Activated CD8-positive, alpha-beta memory T cell treated with anti-CD3 and anti-CD28 coated beads for 24 hours (primary cell): ENCODE data around the gene PDIA6.
"Not testable (repeated sequence)": the region's sequence is repeated elsewhere in the genome, so short reads cannot be mapped to it uniquely, and the experiment has no call there.

Experiments
- DNase-seq: peaks from one replicate; pipeline ENCODE4 v3.0.0-alpha.2; 2020

The PDIA6 gene

DNA sequence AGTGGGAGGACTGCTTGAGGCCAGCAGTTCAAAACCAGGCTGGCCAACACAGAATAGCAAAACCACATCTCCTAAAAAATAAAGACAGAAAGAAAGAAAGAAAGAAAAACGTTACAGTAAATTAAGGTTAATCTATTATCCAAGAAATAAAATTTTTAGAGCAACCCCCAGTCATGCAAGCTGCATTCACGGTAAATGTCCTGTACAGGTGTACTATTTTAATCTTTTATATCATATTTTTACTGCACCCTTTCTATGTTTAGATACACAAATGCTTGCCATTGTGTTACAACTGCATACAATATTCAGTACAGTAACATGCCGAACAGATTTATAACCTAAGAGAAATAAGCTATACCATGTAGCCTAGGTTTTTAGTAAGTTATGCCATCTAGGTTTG, 6.0 kb downstream of the PDIA6 start:
- DNase-seq: no peak

DNA sequence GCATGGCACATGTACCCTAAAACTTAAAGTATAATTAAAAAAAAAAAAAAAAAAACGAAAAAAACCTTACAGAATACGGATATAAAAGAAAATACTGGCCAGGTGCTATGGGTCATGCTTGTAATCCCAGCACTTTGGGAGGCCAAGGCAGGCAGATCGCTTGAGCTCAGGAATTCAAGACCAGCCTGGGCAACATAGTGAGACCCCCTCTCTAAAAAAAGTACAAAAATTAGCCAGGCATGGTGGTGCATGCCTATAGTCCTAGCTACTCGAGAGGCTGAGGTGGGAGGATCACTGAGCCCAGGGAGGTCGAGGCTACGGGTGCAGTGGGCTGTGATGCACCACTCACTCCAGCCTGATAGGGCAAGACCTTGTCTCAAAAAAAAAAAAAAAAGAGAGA, 6.6 kb downstream of the PDIA6 start:
- not testable (repeated sequence) for DNase-seq

DNA sequence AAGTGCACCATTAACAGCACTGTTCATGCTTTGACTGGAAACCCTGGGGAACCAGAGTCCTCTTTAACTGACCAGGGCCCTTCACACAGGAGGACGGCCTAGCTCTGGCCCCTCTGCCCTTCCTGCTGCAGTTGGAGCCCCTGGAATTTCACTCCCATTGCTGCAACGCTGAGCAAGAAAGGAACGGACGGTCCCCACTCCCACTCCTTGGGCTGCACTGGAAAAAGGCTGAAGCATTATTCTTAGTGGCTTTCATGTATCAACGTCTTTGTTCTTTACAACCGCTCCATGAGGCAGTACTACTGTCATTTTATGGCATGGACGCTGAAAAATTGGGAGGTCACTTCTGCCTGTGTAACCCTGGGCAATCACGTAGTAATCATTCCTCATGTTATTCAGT, 9.9 kb downstream of the PDIA6 start:
- DNase-seq: no peak

DNA sequence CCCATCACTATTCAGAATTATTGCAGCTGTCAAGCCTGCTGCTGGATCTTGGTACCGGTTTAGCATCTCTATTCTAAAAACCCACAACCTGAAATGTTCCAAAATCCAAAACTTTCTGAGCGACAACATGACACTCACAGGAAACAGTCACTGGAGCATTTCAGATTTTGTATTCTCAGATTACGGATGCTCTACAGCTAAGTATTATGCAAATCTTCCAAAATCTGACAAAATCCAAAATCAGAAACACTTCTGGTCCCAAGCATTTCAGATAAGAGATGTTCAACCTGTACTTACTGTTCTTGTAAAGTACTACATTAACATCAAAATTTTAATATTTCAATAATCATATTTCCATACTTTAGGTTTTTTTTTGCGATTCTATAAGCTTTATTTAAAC, 12.4 kb downstream of the PDIA6 start:
- no peak for DNase-seq

DNA sequence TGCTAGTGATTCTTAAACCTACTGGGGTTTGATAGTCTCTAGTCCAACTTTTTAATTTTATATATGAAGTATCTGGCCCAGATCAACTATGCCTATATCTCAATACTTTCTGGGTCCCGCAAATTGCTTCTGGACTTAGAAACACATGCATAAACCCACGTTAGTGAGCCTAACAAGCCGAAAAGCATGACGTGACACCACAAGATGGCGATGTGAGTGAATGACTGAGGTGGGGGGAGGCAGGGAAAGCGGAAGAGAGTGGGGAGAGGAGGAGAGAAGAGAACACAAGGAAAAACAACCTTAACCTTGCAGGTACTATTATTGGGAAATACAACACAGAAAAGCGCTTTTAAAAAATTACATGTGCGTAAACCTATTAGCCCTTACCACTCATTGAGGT, 13.8 kb downstream of the PDIA6 start:
- no peak for DNase-seq

DNA sequence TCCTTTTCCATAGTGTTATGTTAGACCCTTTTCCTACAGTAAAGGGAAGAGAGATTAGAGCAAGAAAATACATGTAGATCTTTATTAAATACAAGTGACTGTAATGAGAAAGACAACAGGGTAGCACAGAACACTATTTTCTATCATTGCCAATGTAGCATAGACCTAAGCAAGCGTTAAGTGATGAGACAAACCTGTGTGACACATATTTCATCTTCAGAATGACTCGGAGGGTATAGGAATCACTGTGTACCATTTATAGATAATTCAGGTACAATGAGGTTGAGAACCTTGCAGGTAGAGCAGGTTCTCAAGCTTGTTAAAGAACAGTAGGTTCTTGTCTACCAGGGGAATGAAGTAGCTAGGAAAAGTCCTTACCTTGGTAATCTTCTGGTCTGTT, 15.9 kb downstream of the PDIA6 start:
- no peak for DNase-seq

DNA sequence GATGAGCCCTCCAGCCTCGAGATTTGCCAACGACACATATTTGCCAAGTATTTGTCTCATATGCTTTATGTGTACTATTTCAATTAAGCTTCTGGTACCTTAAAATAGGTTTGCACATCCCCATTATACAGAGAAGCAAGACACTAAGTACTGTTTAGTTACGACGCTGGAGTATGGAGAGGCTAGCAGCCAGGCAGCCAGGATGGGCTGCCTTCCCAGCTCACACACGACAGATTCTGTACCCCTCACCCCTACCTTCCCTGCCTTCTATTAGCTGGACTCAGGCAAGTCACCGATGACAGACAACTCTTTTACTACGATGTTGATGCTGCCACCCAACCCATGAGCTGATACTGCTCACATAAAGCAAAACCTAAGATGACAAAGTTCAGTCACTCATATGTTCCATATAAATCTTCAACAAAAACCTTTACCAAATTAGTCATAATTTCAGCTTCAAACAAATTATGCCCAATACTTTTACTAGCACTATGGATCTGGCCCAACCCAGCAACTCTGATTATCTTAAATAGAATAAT, 17.0 kb downstream of the PDIA6 start:
- DNase-seq: no peak

DNA sequence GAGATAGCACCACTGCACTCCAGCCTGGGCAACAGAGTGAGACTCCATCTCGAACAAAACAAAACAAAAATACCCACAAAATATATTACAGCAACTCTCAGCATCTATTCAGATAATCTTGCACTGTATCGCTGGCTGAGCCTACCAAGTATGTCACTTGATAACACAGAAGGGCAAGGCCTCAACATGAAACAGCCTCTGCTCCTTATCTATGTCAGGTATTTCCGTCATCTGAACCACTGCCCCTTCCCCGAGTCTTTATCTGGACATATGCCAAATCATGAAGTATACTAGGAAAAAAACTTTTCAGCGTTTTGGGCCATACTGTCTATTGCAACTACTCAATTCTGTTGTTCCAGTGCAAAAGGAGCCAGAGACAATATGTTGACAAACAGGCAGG, 17.7 kb downstream of the PDIA6 start:
- DNase-seq: no peak

DNA sequence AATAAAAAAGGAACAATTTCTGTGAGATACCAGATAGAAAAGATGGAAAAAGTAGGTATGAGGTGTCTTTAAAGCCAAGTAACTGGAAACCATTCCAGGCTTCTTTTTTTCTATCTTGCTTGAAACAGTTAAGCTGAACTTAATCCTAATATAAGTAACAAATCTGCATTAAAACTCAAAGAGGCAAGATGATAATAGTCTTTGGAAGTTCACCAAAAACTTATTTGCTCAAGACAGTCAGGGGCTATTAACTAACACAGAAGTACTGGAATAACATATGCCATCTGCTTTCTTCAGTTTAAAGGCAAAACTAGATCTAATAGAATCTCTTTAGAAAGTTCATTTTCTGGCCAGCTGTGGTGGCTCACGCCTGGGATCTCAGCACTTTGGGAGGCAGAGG, 18.8 kb downstream of the PDIA6 start:
- no peak for DNase-seq

DNA sequence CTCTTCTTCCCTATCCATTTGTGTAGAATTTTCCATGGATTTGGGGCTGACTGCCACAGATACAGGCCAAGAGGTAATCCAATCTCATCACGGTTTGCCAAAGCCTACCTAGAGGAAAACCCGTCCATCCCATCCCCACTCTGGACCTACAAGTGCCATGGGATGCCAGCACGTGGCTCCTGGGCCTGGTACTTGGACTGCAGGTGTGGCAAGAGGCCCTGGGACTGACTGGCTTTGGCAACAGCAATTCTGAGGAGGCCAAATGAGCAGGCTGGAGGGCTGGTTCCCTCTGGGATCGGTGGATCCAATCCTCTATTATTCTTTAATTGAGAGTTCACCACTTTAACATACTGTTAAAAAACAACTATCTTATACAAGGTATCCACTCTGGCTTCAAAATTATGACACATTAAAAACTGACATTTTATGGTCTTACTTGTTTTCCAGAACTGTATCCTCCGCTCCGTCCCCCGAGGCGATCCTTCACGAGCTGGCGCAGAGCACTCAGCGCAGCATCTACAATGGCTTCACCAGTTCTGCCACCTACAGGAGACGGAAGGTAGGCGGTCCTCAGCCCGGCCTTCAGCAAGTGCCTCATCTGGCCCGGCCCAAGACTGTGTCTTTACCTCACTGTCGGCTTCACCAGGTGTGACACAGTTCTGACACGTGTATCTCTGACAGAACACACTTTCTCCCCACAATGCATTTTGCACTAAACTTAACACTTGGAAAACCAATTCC, 19.8 kb downstream of the PDIA6 start:
- no peak for DNase-seq

DNA sequence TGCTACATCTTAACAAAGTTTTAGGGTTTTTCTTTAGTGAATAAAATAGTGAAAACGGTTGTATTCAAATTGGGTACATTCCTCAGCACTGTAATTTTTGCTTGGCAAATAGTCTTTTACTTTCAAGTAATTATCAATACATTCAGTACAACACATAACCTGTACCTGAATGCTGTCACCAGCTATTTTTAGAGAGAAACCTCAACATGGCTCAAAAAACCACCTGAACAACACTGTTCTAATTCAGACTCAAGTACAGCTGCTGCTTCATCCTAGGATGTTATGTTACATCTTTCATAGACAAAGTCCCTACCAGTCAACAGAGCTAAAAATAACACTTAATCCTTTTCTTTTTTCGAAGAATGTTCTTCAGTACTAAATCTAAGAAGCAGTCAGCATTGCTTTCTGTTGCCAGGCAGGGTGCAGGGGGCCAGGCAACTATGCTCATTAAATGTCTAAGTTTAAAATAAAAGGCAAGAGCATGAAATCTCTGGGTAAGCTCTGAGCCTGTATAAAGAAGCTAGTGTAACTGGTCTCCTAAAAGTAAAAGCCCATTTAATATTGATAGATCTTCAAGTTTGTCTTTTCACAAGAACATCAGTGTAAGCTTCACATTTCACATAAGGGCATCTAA, 20.5 kb downstream of the PDIA6 start:
- DNase-seq: no peak

DNA sequence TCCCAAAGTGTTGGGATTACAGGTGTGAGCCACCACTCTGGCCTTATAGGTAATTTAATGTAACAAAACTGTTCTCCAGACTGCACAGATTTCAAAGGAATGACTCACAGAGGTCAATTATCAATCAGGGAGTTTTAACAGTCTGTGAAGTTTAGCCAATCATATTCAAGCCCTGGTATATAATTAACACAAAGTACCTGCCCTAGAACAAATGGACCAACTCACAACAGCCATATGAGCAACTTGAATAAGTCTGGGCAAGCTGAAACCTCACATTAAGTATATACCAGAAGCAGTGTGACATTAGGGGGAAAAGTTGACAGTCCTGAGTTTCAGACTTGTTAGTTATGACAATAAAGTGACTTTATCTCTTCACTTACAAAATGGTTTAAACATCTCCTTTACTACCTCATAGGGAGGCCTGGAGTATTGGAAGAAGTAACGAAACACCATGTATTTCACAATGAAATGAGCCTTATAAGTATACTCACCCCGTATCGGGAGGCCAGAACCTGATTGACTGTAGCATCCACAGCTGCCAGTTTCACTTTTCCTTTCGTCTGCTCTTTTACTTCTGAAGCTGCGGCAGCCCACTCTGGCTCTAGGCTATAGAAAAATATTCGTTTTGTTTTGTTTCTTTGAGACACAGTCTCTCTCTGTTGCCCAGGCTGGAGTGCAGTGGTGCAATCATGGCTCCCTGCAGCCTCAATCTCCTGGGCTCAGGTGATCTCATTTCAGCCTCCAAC, 22.2 kb downstream of the PDIA6 start:
- DNase-seq: no peak

DNA sequence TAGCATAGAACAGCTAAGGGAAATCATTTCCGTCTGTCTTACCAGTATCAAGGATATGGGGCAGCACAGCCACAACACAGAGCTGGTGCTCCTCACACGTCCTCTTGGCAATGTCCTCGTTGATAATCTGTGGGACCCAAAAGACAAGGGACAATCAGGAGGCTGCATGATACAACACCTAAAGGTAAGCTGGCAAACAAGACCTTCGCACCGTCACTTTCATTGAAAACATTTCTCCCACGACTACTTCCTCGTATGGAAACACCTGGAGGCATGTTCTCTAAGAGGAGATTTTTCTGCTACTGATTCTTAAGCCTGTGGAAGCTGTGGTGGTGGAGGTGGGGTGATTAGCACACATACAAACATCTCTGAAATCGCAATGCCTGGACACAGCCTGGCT, 23.7 kb downstream of the PDIA6 start:
- no peak for DNase-seq

DNA sequence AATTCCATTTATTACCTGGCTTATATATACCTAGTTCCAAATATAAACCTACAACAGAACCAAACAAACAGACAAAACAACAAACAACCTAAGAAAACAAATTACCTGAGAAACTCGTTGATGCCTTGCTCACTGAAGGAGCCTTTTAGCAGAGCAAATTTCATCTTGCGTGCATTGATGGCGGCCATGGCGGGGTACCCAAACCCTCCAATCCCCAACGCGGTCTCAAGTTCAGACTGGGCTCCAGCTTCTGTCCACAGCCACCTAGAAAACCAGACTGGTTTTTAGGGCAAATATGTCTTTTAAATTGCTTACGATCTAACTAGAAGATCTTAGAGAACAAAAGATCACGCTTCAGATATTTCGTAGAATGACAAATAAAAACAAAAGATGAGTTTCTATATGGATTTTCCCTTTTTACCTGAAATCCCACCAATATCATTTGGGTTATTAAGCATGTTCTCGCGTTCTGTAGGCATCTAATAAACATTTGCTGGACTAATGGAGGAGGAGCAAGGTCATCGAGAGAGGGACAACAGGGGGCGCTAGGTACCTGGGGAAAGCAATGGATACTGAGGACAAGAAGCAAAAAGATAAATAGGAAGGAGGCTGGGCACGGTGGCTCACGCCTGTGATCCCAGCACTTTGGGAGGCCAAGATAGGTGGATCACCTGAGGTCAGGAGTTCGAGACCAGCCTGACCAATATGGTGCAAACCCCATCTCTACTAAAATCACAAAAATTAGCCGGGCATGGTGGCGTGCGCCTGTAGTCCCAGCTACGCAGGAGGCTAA, 25.2 kb downstream of the PDIA6 start:
- no peak for DNase-seq

DNA sequence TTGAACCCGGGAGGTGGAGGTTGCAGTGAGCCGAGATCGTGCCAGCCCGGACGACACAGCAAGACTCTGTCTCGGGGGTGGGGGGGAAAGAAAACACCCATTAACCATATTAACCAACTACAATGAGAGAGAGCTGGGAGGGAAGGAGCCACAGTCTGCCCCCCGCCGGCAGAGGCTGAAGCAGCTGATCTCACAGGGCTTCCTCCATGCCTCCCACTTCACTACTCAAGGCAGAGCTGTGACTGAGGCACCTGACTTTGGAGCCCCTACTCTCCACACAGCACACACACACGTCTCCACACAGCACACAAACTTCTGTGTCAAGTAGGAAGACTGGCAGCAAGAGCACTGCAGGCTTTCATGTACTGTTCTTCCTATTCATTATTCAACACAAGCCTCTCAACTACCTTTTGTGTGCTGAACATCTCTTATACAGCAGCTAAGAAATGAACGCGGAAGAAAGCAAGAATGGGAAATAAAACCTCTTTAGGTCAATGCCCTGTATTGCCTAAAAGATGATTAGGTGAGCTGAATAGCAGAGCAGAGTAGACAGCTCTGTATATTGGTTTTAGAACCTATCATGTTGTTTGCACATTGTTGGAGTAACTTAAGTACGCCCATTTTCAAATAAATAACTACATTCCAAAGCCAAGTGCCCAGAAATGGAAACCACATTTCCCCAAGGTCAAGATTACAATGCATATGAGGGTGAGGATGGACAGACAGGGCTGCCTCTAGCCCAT, 26.2 kb downstream of the PDIA6 start:
- no peak for DNase-seq

DNA sequence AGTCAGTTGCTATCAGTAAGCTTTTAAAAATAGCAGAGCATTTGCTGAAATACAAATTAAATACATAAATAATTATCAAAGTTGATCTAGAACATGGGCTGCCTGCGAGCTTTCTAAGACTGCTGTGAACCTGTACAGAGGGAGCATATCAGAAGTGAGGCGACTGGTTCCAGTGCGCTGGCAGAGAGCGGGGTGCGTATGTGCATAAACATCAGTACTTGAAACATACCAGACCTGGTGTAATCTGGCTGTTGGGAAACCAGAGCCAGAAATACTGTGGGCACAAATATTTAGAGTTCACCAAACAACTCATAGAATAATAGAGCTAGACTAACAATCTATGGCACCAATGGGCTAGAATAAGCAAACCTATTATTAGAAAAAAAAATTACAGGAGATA, 27.3 kb downstream of the PDIA6 start:
- no peak for DNase-seq

DNA sequence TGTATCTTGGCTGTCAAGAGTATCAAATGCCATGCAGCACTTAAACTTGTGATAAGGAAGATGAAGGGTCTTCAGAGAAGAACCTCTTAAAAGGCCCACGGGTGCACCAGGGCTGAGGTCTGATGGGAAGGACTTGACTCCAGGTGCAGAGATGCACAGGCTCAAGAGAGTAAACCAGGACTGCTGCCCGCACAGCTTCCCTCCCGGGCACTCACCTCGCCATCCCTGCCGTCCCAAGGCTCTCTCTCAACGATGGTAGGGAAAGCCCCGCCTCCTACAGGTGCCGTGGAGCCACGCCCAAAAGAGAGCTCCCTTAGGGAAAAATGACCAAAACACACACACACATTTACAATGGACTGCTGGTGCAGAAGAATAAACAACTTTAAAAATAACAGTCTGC, 27.9 kb downstream of the PDIA6 start:
- no peak for DNase-seq

DNA sequence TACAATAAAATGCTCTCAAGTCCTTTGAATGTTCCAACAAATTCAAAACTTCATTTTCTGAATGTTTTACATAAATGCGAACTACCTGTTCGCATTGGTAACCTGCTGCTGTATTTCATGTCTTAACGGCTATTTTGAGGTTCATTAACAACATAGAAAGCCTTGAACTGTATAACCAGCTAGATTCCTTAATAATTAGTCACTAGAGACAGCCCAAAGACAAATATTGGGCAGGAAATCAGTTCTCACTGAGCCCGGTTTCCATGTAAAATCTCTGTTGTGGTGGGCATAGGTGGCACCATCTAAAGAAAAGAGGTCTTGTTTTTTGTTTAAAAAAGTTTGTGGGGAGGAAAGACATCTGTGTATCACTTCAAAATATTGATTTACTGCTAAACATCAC, 29.2 kb downstream of the PDIA6 start:
- DNase-seq: no peak

DNA sequence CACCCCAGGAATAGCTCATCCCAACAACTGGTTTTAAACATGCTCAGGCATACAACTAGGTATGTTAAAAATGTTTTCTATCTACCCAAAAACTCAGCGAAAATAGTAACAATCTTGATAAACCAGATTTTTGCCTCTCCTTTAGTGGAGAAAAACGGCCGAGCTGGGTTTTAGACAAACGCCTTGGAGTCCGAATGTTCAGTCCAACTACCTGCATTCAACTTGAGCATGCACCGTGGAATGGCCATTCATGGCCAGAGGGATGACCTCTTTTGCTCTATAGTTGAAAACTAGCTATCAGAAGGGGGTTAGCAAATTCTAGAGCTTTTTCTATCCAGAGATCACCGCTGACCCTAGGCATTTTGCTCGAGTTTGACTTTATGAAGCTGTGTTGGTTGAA, 30.8 kb downstream of the PDIA6 start:
- no peak for DNase-seq

DNA sequence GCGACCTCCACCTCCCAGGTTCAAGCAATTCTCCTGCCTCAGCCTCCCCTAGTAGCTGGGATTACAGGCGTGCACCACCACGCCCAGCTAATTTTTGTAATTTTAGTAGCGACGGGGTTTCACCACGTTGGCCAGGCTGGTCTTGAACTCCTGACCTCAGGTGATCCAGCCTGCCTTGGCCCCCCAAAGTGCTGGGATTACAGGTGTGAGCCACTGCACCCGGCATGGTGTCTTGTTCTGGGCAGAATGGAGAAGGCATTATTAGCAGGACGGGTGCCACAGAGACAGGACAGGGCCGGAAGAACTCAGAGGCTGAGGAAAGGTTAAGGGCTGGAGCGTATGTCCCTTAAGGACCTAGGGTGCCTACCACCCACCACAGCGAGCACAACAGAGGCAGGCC, 31.8 kb downstream of the PDIA6 start:
- not testable (repeated sequence) for DNase-seq

DNA sequence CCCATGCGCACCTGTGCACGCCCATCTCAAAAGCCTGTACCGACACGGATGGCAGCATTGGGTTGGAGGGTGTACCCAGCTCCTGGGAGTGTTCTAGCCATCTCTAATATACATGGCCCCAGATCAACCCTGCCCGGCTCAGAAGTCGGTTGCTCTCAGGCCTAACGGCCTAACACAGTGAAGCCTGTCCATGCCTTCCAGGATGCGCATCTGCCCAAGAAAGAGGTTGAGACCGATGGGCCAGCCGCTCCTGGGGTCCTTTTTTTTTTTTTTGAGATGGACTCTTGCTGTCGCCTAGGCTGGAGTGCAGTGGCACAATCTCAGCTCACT, 32.1 kb downstream of the PDIA6 start:
- no peak for DNase-seq

DNA sequence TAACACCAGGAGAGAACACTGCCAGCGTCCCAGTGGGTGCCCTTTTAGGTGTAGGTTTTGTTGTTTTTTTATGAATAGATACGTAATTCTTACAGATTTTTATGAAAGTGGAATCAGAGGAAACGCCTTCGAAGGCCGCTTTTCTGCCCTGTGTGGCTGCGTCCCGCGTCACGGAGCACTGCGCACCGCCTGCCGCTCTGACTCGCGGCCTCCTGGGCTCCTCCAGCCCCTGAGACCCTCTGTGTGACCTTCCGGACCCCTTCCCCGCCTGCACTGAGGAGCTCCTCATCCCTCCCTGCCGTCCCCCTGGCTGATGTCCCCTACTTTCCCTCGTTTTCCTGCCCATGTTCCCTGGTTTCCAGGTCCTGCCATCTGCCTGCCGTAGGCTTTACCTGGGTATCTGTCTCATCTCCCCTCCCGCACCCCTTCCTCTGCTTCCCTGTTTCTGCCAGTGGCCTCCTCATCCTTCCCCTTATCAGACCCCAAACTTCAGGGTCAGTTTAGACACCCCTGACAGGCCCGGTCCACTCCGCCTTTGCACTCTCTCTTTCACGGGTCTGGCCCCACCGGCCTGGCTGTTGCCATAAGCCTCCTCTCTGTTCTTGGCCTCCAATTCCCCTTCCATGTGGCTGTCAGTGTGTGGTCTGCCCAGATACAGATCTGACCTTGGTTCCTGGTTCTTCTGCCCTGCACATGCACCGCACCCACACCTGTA, 32.7 kb downstream of the PDIA6 start:
- no peak for DNase-seq
